HL-60 (cell line): ENCODE data around the gene BARHL1.

Experiments
- POLR2AphosphoS5 ChIP-seq: IDR thresholded peaks from 2 replicates; pipeline ENCODE4 v1.6.1; 2012; ENCODE audit warnings: low read depth
- REST ChIP-seq: IDR thresholded peaks from 2 replicates; pipeline ENCODE4 v1.6.1; 2012; ENCODE audit warnings: low read depth; ENCODE audit not compliant: insufficient replicate concordance
- TF ChIP-seq, protein P1 (sequence below): IDR thresholded peaks from one replicate; pipeline ENCODE4 v1.5.1; 2011; ENCODE audit warnings: low read length, control low read depth, inconsistent platforms; ENCODE audit not compliant: insufficient read depth

GRCh38 chr9:132609829-132610228 lies 27.4 kb downstream of the BARHL1 start:
- TF ChIP-seq, protein P1, sequence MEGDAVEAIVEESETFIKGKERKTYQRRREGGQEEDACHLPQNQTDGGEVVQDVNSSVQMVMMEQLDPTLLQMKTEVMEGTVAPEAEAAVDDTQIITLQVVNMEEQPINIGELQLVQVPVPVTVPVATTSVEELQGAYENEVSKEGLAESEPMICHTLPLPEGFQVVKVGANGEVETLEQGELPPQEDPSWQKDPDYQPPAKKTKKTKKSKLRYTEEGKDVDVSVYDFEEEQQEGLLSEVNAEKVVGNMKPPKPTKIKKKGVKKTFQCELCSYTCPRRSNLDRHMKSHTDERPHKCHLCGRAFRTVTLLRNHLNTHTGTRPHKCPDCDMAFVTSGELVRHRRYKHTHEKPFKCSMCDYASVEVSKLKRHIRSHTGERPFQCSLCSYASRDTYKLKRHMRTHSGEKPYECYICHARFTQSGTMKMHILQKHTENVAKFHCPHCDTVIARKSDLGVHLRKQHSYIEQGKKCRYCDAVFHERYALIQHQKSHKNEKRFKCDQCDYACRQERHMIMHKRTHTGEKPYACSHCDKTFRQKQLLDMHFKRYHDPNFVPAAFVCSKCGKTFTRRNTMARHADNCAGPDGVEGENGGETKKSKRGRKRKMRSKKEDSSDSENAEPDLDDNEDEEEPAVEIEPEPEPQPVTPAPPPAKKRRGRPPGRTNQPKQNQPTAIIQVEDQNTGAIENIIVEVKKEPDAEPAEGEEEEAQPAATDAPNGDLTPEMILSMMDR: no peak
- TF ChIP-seq REST (no peak), POLR2AphosphoS5 (no peak)
